DOHH2 (cell line): ENCODE results near the gene ACOT6.
A peak's percentile ranks its signal among the peaks of the same experiment; 100 is the strongest.

ENCODE experiments used
- H3F3A ChIP-seq: fragments of 200-600 bp; sonication (generic), shearing (Covaris generic); 2 replicates; pipeline ENCODE4 v1.6.0; 2016; ENCODE audit warnings: antibody characterized with exemption, mild to moderate bottlenecking; ENCODE audit not compliant: control insufficient read depth, insufficient read depth
- H3K27ac ChIP-seq: fragments of 200-600 bp; sonication (generic); 2 replicates; pipeline ENCODE4 v1.5.1; 2014; ENCODE audit warnings: low read depth, mild to moderate bottlenecking, low read length, moderate library complexity
- H3K27me3 ChIP-seq: fragments of 200-600 bp; sonication (generic); 2 replicates; pipeline ENCODE4 v1.6.1; 2014; ENCODE audit warnings: mild to moderate bottlenecking, low read length, mixed read lengths; ENCODE audit not compliant: control insufficient read depth
- H3K36me3 ChIP-seq: fragments of 200-600 bp; sonication (generic); 2 replicates; pipeline ENCODE4 v1.6.1; 2014; ENCODE audit warnings: mild to moderate bottlenecking, low read length, moderate library complexity, mixed read lengths; ENCODE audit not compliant: control insufficient read depth
- H3K4me1 ChIP-seq: fragments of 200-600 bp; sonication (generic); 2 replicates; pipeline ENCODE4 v1.6.1; 2014; ENCODE audit warnings: mild to moderate bottlenecking, low read length, mixed read lengths; ENCODE audit not compliant: control insufficient read depth
- H3K4me2 ChIP-seq: fragments of 200-600 bp; sonication (generic); 2 replicates; pipeline ENCODE4 v1.6.0; 2014; ENCODE audit warnings: mild to moderate bottlenecking, low read length, moderate library complexity
- H3K4me3 ChIP-seq: fragments of 200-600 bp; sonication (generic); 2 replicates; pipeline ENCODE4 v1.5.1; 2014; ENCODE audit warnings: mild to moderate bottlenecking, low read length, mixed read lengths
- H3K79me2 ChIP-seq: fragments of 200-600 bp; sonication (generic); 2 replicates; pipeline ENCODE4 v1.6.1; 2014; ENCODE audit warnings: mild to moderate bottlenecking, low read length, mixed read lengths; ENCODE audit not compliant: control insufficient read depth
- H3K9me2 ChIP-seq: fragments of 200-600 bp; sonication (generic); replicated peaks from 2 replicates; pipeline ENCODE4 v1.6.1; 2014; ENCODE audit warnings: mild to moderate bottlenecking, low read length, mixed read lengths; ENCODE audit not compliant: control insufficient read depth
- H3K9me3 ChIP-seq: fragments of 200-600 bp; sonication (generic); 2 replicates; pipeline ENCODE4 v1.6.1; 2014; ENCODE audit warnings: antibody characterized with exemption, low read length, mixed read lengths; ENCODE audit not compliant: control insufficient read depth, insufficient read depth
- H4K20me1 ChIP-seq: fragments of 200-600 bp; sonication (generic); 2 replicates; pipeline ENCODE4 v1.6.0; 2014; ENCODE audit warnings: low read depth, mild to moderate bottlenecking, antibody characterized with exemption, low read length, moderate library complexity; ENCODE audit not compliant: control insufficient read depth, insufficient read depth
- CTCF ChIP-seq: fragments of 200-600 bp; sonication (generic); IDR thresholded peaks from one replicate; pipeline ENCODE4 v1.5.1; 2014; ENCODE audit warnings: antibody characterized with exemption, mild to moderate bottlenecking, low read depth, low read length; ENCODE audit not compliant: poor library complexity, severe bottlenecking
- EZH2phosphoT487 ChIP-seq: fragments of 200-600 bp; sonication (generic); IDR thresholded peaks from 2 replicates; pipeline ENCODE4 v1.6.1; 2017; ENCODE audit warnings: borderline replicate concordance, mild to moderate bottlenecking, antibody characterized with exemption, low read length, moderate library complexity, mixed read lengths

Gene ACOT6

GRCh38 chr14:73637830-73638229 lies 25.5 kb downstream of the ACOT6 start:
- Histone ChIP-seq H3F3A (no peaks in the 10 kb centered on the region), H3K79me2 (no peaks in the 10 kb centered on the region), H3K9me3 (no peaks in the 10 kb centered on the region), H3K4me1 (peaks cover 15% of the 10 kb centered on the region), H3K27me3 (peaks cover 32% of the 10 kb centered on the region), H3K36me3 (no peaks in the 10 kb centered on the region), H4K20me1 (no peaks in the 10 kb centered on the region), H3K27ac (no peak overlapping the region), H3K4me2 (no peak overlapping the region), H3K9me2 (no peaks in the 10 kb centered on the region), H3K4me3 (no peak overlapping the region)
- no peak for TF ChIP-seq CTCF
- TF ChIP-seq EZH2phosphoT487: no peak

DNA sequence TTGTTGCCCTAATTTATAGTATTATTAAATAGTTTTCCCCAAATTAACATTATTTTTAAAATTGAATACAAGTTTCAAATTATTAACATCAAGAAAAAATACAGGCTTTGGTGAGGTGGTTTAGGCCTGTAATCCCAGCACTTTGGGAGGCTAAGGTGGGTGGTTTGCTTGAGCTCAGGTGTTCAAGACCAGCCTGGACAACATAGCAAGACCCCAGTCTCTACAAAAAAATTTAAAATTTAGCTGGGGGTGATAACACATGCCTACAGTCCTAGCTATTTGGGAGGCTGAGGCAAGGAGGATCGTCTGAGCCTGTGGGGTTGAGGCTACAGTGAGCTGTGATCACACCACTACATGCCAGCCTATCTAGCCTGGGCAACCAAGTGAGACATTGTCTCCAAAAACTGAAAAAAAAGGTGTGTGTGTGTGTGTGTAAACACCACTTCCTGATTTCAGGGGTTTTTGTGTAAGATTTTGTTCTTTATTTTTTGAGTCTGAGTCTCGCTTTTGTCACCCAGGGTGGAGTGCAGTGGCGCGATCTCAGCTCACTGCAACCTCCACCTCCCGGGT lies 28.6 kb downstream of the ACOT6 start:
- no peak overlapping the region for H3K27ac ChIP-seq
- H3K4me2 ChIP-seq: no peak overlapping the region
- no peaks in the 10 kb centered on the region for H3K9me3 ChIP-seq
- no peaks in the 10 kb centered on the region for H4K20me1 ChIP-seq
- H3K4me3 ChIP-seq: no peak overlapping the region
- peaks cover 13% of the 10 kb centered on the region for H3K4me1 ChIP-seq
- no peaks in the 10 kb centered on the region for H3K36me3 ChIP-seq
- no peaks in the 10 kb centered on the region for H3F3A ChIP-seq
- peaks cover 7% of the 10 kb centered on the region for H3K27me3 ChIP-seq
- no peaks in the 10 kb centered on the region for H3K9me2 ChIP-seq
- TF ChIP-seq EZH2phosphoT487 (no peak), CTCF (no peak)
- peaks cover 4% of the 10 kb centered on the region; the same call in 1 of the 2 replicates for H3K79me2 ChIP-seq

GRCh38 chr14:73644531-73645247 lies 32.4 kb downstream of the ACOT6 start, which contains the start of gene DNAL1:
TSS of gene DNAL1 (plus strand) at chr14:73644986. CDS start at chr14:73645040, 54 bp downstream.
- Histone ChIP-seq H3K27me3 (no peaks in the 10 kb centered on the region), H3K9me3 (no peaks in the 10 kb centered on the region), H3K36me3 (no peaks in the 10 kb centered on the region), H3K4me3 (peak within 1 kb of the TSS; percentile 79), H4K20me1 (no peaks in the 10 kb centered on the region), H3F3A (no peaks in the 10 kb centered on the region), H3K4me2 (peak within 1 kb of the TSS; percentile 85), H3K79me2 (peaks cover 4% of the 10 kb centered on the region; the same call in 1 of the 2 replicates), H3K27ac (peak within 1 kb of the TSS; percentile 17; the same call in 1 of the 2 replicates), H3K9me2 (no peaks in the 10 kb centered on the region), H3K4me1 (peaks cover 13% of the 10 kb centered on the region)
- TF ChIP-seq CTCF (no peak), EZH2phosphoT487 (no peak)
